ENCODE results near the gene RUNX2.

Gene RUNX2

DNA sequence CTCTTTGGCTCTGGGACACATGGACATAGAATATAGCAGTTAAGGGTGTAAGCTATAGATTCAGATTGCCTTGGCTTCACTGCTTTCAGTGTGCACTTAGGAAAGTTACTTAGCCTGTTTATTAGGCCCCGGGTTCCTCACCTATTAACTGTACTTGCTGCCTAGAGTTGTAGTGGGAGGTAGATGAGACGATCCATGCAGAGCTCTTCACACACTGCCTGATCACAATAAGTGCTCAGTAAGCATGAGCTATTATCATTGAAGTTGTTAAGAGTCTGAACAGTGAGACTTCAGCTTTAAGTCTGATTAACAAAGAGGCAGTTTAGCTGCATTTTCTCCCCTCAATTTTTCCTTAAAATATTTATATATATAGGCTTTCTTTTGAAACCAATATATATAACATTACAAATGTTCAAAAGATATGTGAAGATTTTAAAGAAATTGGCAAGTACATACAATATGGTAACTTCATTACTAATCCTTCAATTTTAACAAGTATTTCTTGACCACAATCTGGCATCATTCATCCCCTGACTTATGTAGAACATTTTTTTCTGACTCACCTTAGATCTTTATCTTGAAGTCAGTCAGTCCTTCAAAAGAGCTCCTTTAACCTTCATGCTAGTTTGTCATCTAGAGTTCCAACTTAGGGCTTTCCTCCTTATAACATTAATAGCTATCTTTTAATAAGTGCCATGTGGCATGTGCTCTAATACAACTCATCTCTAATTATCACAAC is 70.1 kb downstream of the RUNX2 start:
- DNase-seq (ENCODE audit: insufficient read length, low spot score), result no peak
- FAIRE-seq, result peak; percentile 59

GRCh38 chr6:45400021-45400420 is 71.9 kb downstream of the RUNX2 start:
- DNase-seq (ENCODE audit: insufficient read length, low spot score), result no peak
- FAIRE-seq, result no peak

DNA sequence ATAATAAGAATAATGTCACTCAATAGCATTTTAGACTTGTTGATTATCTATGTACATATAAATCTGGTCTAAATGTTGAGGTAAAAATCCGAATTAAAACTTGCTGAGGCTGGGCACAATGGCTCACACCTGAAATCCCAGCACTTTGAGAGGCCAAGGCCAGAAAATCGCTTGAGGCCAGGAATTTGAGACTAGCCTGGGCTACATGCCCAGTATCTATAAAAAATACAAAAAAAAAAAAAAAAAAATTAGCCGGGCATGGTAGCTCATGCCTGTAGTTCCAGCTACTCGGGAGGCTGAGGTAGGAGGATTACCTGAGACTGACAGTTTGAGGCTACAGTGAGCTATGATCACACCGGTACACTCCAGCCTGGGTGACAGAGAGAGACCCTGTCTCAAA is 83.8 kb downstream of the RUNX2 start:
- FAIRE-seq (no peak), DNase-seq (ENCODE audit: insufficient read length, low spot score) (no peak)

- DNase-seq (ENCODE audit: insufficient read length, low spot score) (no peak), FAIRE-seq (no peak)
Observed at GRCh38 chr6:45415315-45415714, 87.2 kb downstream of the RUNX2 start.

DNA sequence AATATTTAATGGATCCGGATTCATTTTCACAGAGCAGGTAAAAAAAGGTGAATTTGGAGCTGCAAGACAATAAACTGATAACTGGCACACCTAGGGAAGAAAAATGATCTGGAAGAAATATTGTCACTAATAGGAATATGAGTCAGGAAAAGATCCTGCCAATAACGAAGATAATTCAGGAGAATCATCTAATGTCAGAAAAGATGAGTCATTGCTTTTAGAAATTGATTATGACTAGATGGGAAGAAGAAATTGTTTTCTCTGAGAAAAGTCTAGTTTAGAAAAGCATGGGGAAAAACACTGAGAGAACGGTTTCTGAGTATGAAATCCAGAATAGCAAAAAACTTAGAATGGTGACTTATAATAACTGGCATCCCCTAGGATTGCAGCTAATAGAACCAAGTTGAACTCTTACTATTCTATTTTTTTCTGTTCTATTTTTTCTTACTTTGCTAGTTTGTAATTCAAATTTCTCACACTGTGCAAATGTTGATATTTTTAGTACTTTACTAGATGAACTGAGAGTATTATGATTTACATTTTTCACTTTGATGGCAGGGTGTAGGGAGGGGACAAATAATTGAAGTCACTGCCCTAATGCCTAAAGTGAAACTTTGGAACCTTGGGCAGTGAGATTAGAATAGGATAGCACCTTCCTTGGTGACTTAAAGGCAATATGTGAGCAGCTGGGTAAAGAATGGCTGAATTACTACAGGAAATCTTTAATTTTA is 87.8 kb downstream of the RUNX2 start:
- DNase-seq (ENCODE audit: insufficient read length, low spot score), result no peak
- no peak for FAIRE-seq

DNA sequence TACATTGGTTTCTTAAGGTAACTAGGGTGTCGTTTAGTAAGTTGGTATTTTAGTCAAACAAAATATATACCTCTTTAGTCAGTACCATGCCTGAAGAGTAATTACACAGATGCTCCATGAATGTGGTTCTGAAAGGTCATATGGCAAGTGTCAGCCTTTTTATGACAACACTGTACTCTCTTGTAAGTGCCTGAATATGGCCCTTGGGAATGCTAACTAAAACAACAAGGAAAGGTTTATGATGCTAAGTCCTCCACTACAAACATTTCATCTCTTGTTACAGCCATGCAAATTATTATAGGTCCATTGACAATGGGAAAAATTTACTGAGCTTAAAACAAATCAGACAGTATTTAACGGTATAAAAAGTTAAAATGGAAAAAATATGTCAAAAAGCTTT is 88.6 kb downstream of the RUNX2 start:
- DNase-seq (ENCODE audit: insufficient read length, low spot score) (no peak), FAIRE-seq (no peak)

DNA sequence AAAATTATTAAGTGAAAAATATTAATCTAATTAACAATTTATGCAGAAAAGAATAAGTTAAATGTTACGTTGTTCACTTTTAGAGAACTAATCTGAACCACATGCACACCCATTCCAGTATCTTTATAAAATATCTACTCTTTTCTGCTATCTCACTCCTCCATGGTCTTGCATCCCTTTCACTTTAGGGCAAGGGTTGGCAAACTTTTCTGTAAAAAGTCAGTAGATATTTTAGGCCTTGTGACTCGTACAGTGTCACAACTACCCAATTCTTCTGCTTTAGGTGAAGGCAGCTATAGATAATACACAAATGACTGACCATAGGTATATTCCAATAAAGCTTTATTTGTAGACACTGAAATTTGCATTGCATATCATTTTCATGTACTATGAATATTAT is 89.3 kb downstream of the RUNX2 start:
- FAIRE-seq (no peak), DNase-seq (ENCODE audit: insufficient read length, low spot score) (no peak)

DNA sequence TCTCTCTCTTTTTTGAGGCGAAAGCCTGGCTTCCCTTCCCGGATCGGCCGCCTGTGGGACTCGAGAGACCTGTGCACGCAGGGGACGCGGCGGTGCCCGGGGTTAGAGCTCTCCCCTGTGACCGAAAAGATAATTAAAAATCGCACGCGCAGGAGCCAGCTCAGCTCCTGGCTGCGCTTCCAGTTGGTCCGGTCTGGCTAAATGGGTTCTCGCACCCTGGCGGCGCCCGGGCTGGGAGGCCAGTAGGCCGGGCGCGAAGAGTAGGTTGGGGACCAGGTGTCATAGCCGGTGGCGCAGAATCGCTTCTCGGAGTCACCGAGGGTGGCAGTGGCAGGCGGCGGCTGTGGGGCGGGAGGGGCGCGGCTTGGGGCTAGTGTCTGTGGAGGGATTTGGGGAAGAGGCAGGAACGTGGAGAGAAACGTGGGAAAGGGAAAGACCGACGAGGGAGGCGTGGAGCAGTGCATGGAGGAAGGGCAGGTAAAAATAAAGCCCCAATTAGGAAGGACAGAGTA is 91.5 kb downstream of the RUNX2 start:
- DNase-seq (ENCODE audit: insufficient read length, low spot score) (no peak), FAIRE-seq (no peak)

GRCh38 chr6:45420083-45420908 is 92.2 kb downstream of the RUNX2 start:
- DNase-seq (ENCODE audit: insufficient read length, low spot score), result no peak
- no peak for FAIRE-seq

- FAIRE-seq (no peak), DNase-seq (ENCODE audit: insufficient read length, low spot score) (no peak)
Observed at GRCh38 chr6:45420909-45421708, 93.0 kb downstream of the RUNX2 start.

GRCh38 chr6:45421709-45422502 is 93.8 kb downstream of the RUNX2 start:
- FAIRE-seq (peak; percentile 58), DNase-seq (ENCODE audit: insufficient read length, low spot score) (peak; percentile 64)

DNA sequence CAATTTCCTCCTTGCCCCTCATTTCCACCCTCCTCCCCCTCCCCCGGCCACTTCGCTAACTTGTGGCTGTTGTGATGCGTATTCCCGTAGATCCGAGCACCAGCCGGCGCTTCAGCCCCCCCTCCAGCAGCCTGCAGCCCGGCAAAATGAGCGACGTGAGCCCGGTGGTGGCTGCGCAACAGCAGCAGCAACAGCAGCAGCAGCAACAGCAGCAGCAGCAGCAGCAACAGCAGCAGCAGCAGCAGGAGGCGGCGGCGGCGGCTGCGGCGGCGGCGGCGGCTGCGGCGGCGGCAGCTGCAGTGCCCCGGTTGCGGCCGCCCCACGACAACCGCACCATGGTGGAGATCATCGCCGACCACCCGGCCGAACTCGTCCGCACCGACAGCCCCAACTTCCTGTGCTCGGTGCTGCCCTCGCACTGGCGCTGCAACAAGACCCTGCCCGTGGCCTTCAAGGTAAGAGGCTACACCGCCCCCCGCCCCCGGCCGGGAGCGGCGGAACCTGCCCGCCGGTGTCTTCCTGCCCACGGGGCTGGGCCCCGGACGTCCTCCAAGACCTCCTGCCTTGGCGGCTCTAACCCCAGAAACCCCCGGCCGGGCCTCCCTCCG is 94.5 kb downstream of the RUNX2 start:
- DNase-seq (ENCODE audit: insufficient read length, low spot score), result no peak

DNA sequence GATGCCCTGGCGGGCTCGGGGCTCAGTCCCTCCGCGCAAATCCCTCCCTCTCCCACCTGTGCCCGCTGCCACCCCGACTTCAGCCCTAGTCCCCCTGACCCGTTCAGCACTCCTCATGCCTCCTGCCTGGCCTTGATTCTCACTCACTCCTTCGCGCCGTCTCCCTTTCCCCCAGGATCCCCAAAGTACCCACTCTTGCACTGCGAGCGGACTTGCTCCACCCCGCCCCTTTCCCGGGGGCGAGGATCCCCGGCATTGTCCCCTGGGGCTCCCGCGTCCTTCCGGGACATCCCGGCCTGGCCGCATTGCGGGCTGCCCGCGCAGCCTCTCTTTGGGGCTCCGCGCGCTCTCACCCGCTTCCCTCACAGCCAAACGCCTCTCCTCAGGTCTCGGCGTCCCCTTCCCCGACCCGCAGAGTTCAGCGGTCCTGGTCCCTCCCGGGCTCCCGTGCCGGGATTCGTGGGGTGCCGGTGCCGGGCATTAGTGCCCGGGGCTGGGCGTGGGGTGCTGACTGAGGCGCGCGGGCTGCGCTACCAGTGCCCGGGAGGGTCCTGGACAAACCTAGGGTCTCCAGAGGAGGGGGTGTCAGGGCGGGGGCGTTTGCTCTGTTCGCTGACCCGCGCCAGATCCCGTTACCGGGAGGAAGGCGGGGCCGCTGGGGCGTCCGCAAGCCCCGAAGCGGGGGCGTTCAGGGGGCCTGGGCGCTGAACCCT is 95.1 kb downstream of the RUNX2 start:
- peak; percentile 72 for FAIRE-seq
- no peak for DNase-seq (ENCODE audit: insufficient read length, low spot score)

More for the DNA sequence above, 94.5 kb downstream of the RUNX2 start:
- FAIRE-seq, result peak; percentile 59

GRCh38 chr6:45423824-45424450 is 95.8 kb downstream of the RUNX2 start:
- no peak for DNase-seq (ENCODE audit: insufficient read length, low spot score)
- FAIRE-seq, result no peak

- FAIRE-seq (no peak), DNase-seq (ENCODE audit: insufficient read length, low spot score) (no peak)
Observed at GRCh38 chr6:45424451-45424861, 96.3 kb downstream of the RUNX2 start.

DNA sequence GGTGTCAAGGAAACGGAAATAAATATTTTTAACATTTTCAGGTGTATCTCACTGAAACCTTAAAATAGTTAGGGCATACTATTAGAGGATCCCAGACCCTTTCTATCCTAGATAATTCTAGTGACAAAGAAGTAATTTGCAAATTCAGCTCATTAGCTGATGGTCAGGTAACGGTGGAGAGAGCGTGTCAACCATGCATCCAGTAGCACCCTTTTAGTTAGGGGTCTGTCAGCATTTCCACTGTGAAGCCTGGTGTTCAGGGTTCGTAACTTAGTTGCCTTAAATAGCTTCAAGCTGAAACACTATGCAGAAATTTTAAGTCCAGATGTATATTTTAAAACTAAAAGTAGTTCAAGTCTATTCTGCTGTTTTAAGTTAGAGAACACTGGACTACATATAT is 98.1 kb downstream of the RUNX2 start:
- no peak for FAIRE-seq

DNA sequence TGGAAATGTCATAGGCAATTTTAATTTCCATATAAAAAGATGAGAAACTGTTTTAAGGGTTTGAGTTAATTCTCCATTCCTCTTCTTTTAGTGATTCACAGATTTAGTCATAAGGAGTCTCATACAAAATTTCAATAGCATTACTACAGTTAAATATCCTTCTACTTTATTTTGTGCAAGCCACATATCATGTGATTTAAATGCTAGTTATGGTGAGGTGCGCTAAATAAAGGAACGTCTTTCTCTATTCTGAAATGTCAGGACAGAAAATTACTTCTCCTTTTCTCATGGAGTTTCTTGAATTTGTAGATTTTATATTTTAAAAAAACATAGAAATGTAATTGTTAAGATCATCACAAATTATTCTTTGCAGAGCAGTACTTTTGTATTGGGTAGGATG is 99.6 kb downstream of the RUNX2 start:
- no peak for FAIRE-seq
- DNase-seq (ENCODE audit: insufficient read length, low spot score), result no peak

More for the DNA sequence above, 98.1 kb downstream of the RUNX2 start:
- no peak for DNase-seq (ENCODE audit: insufficient read length, low spot score)

GRCh38 chr6:45428727-45429126 is 100.6 kb downstream of the RUNX2 start:
- no peak for FAIRE-seq
- no peak for DNase-seq (ENCODE audit: insufficient read length, low spot score)
